Prostate gland (tissue), 2 donors: ENCODE data around the gene SHISAL1. TPM values are rescaled to one million over a fixed set of nuclear protein-coding genes. Genes with fewer than 3 reads are reported as not detected.

Source experiments
- DNase-seq: peaks from one replicate; pipeline ENCODE4 v3.0.0-alpha.2; 2019; ENCODE audit warnings: low spot score
- H3K27ac ChIP-seq, 2 donors: fragments of 200-600 bp; sonication (generic); 2 replicates each; pipeline ENCODE4 v1.5.1; 2017 to 2019
- H3K27me3 ChIP-seq: fragments of 200-600 bp; sonication (generic); replicated peaks from 2 replicates; pipeline ENCODE4 v1.5.1; 2019; ENCODE audit not compliant: insufficient read depth
- H3K36me3 ChIP-seq, 2 donors: fragments of 200-600 bp; sonication (generic); 1 replicate in 1 of 2; 2 replicates in 1 of 2; pipeline versions ENCODE4 v1.5.1 to v1.8.1; 2017 to 2019
- H3K4me1 ChIP-seq: fragments of 200-600 bp; sonication (generic); replicated peaks from 2 replicates; pipeline ENCODE4 v1.5.1; 2019
- H3K4me3 ChIP-seq, 2 donors: fragments of 200-600 bp; sonication (generic); 2 replicates each; pipeline ENCODE4 v1.5.1; 2017 to 2019
- H3K9me3 ChIP-seq: fragments of 200-600 bp; sonication (generic); 2 replicates; pipeline ENCODE4 v1.5.1; 2017
- POLR2A ChIP-seq: fragments of 450-650 bp; IDR thresholded peaks from one replicate; pipeline ENCODE4 v1.6.1; 2016; ENCODE audit warnings: antibody characterized with exemption, mild to moderate bottlenecking
- POLR2AphosphoS5 ChIP-seq: sonication (generic); formaldehyde crosslinking; IDR thresholded peaks from one replicate; pipeline ENCODE4 v1.6.1; 2017; ENCODE audit warnings: antibody characterized with exemption
- WGBS: methylation state at CpG from one replicate; pipeline ENCODE4 v1.1.5; 2018; 5-methylcytosine and 5-hydroxymethylcytosine counted together
- intact Hi-C: fragments of 100-400 bp; cut with DNase I; formaldehyde crosslinking; loops from one replicate; pipeline ENCODE4 v1.14.2; 2022
- total RNA-seq, 2 donors: library from RNA; depleted of rRNA; stranded (reverse); fragments of >200 nt; gene quantifications; one replicate each; pipeline ENCODE4 v1.1.0, GENCODE V29; 2016
- TF ChIP-seq, protein P1 (sequence below), 4 experiments: fragments of 200-600 bp in 2 of 4; fragments of 450-650 bp in 2 of 4; sonication (generic) in 2 of 4; IDR thresholded peaks; 1 replicate in 3 of 4; 2 replicates in 1 of 4; pipeline ENCODE4 v1.5.1; 2016 to 2019; ENCODE audit warnings: antibody characterized with exemption in 4 of 4, mild to moderate bottlenecking in 2 of 4, moderate library complexity in 2 of 4

The SHISAL1 gene
- total RNA-seq, 2 donors from 2014 or later = 1.8 to 7.8 TPM

DNA sequence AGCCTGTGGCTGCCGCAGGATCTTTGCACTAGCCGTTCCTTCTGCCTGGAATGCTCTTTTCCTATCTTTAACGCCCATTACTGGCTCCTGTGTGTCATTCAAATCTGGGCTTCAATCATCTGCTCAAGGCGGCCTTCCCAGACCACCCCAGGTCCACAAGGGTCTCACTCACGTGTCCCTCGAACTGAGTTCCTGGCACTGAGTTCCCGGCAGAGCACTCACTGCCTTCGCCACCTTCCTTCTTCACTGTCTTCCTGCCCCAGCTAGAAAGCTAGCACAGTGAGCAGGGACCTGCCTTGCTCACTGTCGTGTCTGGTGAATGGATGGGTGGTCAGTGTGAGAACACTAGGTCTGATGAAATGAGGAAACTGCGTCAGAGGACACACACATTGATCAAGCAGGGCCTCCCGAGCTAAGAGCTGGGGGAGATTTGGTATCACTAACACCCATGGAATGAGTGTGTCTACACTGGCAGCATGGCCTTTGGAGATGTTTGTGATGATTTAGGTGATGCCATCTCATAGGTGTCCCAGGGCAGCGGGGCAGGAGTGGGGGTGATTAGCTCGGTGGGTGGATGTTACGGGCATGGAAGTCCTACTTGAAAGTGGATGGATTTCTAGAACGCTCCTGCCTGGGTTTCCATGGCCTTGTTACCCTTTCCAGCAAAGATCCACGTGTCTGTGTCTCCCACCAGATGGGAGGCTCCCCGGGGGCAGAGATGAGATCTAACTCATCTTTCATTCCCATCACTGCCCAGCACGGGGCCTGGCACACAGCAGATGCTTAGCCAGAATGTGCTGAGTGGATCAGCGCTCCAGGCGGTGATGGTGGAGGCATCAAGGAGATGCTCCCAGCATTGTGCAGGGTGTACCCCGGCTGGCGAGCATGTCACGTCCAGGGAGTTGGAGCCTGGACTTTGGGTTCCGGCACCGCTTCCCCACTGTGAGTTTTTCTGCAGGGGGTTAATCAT, 64.5 kb downstream of the SHISAL1 start:
- Histone ChIP-seq H3K4me3 (no peak overlapping the region), H3K36me3 (no peaks in the 10 kb centered on the region), H3K27me3 (no peaks in the 10 kb centered on the region), H3K27ac (no peak overlapping the region), H3K9me3 (no peaks in the 10 kb centered on the region), H3K4me1 (no peaks in the 10 kb centered on the region)
- intact Hi-C loops = no loop called here
- TF ChIP-seq, protein P1, sequence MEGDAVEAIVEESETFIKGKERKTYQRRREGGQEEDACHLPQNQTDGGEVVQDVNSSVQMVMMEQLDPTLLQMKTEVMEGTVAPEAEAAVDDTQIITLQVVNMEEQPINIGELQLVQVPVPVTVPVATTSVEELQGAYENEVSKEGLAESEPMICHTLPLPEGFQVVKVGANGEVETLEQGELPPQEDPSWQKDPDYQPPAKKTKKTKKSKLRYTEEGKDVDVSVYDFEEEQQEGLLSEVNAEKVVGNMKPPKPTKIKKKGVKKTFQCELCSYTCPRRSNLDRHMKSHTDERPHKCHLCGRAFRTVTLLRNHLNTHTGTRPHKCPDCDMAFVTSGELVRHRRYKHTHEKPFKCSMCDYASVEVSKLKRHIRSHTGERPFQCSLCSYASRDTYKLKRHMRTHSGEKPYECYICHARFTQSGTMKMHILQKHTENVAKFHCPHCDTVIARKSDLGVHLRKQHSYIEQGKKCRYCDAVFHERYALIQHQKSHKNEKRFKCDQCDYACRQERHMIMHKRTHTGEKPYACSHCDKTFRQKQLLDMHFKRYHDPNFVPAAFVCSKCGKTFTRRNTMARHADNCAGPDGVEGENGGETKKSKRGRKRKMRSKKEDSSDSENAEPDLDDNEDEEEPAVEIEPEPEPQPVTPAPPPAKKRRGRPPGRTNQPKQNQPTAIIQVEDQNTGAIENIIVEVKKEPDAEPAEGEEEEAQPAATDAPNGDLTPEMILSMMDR (IDR thresholded peaks at IDR 0.05) = no peak
- TF ChIP-seq POLR2A = no peak
- no peak for TF ChIP-seq POLR2AphosphoS5
- 93% methylated on average over 25 of the region's 25 CpGs for WGBS
- no peak for DNase-seq

DNA sequence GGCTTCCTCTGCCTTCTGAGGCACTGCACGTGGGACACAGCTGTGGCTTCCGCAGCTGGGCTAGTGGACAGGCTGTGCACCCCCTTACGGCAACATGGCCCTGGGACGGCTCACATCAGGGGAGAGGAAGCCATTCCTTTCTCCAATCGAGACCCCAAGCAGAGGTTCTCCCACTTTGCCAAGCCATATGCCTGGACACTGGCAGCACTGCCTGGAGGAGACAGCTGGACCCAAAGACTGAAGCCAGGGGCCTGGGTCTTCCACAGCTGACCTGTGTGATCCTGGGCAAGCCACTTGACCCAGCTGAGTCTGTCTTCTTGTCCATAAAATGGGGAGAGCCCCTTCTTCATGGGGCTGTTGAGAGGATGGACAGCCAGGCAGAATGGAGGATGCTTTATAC, 65.4 kb downstream of the SHISAL1 start:
- TF ChIP-seq POLR2A (no peak), POLR2AphosphoS5 (no peak)
- TF ChIP-seq, protein P1 (IDR thresholded peaks at IDR 0.05) = no peak
- H3K4me1 ChIP-seq = no peaks in the 10 kb centered on the region
- DNase-seq = no peak
- H3K9me3 ChIP-seq = no peaks in the 10 kb centered on the region
- H3K4me3 ChIP-seq = no peak overlapping the region
- no peaks in the 10 kb centered on the region for H3K27me3 ChIP-seq
- intact Hi-C loops = no loop called here
- H3K27ac ChIP-seq = no peak overlapping the region
- no peaks in the 10 kb centered on the region for H3K36me3 ChIP-seq
- 100% methylated on average over 3 of the region's 5 CpGs for WGBS

DNA sequence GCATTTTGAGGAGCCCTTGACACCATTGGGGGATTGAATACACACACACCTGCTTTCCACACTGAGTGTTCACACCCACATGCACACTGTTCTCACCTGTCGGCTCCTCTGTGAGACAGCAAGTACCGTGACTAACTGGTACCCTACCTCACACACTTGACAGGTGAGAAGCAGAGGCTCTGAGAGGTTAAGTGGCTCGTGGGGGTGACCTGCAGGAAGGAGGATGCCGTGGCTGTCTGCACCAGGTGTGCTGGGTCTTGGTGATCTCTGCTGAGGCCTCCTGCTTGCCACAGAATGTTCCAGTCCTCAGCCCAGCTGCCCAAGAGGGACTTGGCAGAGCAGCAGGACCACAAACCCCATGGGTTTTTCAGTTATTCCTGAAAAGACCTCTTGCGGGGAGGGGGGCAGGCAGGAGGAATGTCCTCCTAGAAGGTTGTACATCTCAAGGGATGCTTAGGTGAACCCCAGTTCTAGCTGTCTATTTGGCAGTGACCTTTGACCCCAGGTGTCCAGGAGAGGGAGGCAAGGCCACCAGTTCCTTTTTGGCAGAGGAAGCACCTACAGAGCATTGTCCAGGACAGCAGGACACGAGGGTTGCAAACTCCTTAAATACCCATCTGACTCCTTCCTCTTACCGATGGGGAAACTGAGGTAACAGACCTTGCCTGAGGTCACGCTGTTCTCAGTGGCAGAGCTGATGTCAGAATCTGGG, 66.0 kb downstream of the SHISAL1 start:
- Histone ChIP-seq H3K9me3 (no peaks in the 10 kb centered on the region), H3K36me3 (no peaks in the 10 kb centered on the region), H3K27ac (no peak overlapping the region), H3K4me1 (no peaks in the 10 kb centered on the region), H3K27me3 (no peaks in the 10 kb centered on the region), H3K4me3 (no peak overlapping the region)
- intact Hi-C loops = no loop called here
- DNase-seq = no peak
- 90% methylated on average over 6 of the region's 8 CpGs for WGBS
- TF ChIP-seq POLR2AphosphoS5 (no peak), POLR2A (no peak)
- TF ChIP-seq, protein P1 (IDR thresholded peaks at IDR 0.05) = no peak

DNA sequence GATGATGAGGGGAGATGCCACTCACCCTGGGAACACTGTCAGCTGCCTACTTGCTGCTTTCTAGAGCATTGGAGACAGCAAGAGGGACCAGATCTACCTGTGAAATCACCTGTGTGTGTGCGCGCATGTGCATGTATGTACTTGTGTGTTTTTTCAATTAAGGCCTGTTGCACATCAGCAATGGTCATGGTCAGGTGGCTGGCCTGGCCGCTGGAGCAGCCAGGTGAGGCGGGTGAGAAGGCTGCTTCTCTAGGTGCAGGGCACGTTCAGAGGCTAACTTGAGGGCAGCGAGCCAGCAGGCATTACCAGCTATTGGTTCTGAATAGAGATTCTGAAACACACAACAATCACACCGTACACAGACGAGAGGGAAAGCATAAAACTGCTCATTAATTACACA, 66.9 kb downstream of the SHISAL1 start:
- H3K4me3 ChIP-seq = no peak overlapping the region
- no peaks in the 10 kb centered on the region for H3K4me1 ChIP-seq
- intact Hi-C loops = no loop called here
- H3K27ac ChIP-seq = no peak overlapping the region
- DNase-seq = no peak
- H3K36me3 ChIP-seq = no peaks in the 10 kb centered on the region
- WGBS = 81% methylated on average over 8 of the region's 8 CpGs
- TF ChIP-seq, protein P1 (IDR thresholded peaks at IDR 0.05) = no peak
- TF ChIP-seq POLR2AphosphoS5 = no peak
- no peak for TF ChIP-seq POLR2A
- no peaks in the 10 kb centered on the region for H3K9me3 ChIP-seq
- H3K27me3 ChIP-seq = no peaks in the 10 kb centered on the region
